ENCODE data around the gene CTNNA3.

Gene CTNNA3

GRCh38 chr10:67017218-67017617 lies 678.8 kb downstream of the CTNNA3 start:
- DNase-seq (ENCODE audit: low read depth in 2 of 2) = no peak

DNA sequence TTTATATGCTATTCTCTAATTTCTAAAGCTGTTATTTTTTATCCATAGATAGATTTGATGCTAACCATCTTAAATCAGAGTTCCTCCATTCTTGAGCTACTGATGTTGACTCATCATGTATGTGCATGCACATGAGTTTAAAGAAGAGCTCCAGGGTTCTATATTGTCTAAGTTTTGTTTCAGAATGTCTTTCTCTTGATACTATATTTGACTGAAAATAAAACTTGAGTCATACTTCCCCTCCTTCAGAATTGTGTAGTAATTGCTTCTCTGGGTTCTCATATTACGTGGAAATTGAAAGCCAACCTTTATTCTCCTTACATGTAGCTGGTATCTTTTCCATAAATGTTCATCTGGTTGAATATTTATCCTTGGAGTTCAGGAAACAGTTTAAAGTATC lies 680.8 kb downstream of the CTNNA3 start:
- no peak for DNase-seq (ENCODE audit: low read depth in 2 of 2)

DNA sequence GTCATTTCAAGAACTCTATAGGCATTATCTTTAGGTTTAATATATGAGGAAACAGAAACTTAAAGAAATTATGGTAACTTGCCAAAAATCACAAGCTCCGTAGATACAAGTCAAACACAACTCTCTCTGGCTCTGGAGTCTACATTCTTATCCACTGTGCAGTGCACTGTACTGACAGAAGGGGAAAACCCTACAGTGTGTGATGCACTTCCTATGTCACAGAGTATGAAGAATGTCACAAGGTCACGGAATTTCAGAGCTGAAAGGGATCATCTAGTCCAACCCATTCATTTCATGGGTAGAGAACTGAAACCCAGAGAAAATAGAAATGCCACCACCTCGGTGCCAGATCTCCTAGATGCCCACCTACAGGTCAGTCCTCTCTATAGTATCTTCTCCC lies 684.0 kb downstream of the CTNNA3 start:
- DNase-seq (ENCODE audit: low read depth in 2 of 2) = no peak

GRCh38 chr10:67011480-67011879 lies 684.5 kb downstream of the CTNNA3 start:
- no peak for DNase-seq (ENCODE audit: low read depth in 2 of 2)

DNA sequence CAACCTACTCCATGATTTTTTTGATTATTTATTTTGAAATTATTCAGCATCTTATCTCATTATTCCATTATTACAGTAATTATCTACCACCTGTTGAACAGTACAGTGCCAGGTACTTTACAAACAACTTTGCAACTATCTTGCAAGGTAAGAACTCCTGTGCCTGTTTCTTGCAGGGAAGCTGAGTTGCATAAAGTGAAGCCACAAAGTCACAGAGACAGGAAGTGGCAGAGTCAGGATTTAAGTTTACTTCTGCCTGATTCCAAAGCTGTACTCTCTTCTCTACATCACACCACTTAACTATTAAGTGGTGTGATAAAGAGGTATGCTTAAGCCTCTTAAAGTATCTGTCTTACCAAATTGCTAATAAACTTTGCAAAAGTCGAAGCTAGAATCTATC lies 690.0 kb downstream of the CTNNA3 start:
- DNase-seq (ENCODE audit: low read depth in 2 of 2) = no peak

GRCh38 chr10:67004690-67005089 lies 691.3 kb downstream of the CTNNA3 start:
- DNase-seq (ENCODE audit: low read depth in 2 of 2) = no peak

GRCh38 chr10:66999762-67000545 lies 696.0 kb downstream of the CTNNA3 start:
- no peak for DNase-seq (ENCODE audit: low read depth in 2 of 2)

GRCh38 chr10:66996996-66997395 lies 699.0 kb downstream of the CTNNA3 start:
- DNase-seq (ENCODE audit: low read depth in 2 of 2) = no peak

GRCh38 chr10:66990143-66990830 lies 705.7 kb downstream of the CTNNA3 start:
- no peak for DNase-seq (ENCODE audit: low read depth in 2 of 2)

- DNase-seq (ENCODE audit: low read depth in 2 of 2) = no peak
These were observed 712.5 kb downstream of the CTNNA3 start for GRCh38 chr10:66983475-66983818.

DNA sequence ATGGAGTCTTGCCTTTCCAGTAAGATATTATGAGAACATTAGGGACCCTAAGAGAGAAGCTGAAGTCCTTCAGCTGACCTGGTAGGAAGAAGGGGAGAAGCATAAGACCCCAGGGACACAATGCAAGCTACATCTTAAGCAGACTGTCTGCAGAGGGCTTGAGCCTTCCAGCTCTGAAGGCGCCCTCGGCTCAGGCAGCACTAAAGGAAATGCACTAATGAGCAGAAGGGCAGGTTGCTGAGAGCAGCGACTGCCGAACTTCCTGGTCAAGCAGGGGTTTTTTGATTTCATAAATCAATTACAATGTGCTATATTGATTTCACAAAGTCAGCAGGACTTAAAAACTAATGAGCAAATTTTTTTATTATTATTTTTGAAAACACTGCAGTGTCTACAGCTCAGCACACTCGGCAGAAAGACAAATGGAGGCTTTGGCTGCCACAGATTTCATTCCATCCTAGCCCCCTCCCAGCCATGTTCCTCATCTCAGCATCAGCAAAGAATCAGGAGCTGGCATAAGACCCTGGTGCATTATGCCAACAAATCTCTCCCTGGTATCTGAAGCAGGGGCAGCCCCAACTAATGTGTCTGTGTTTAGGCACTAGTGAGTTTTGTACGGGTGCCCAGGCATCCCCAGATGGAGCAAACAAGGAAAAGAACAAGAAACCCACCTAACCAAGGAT lies 713.1 kb downstream of the CTNNA3 start:
- DNase-seq (ENCODE audit: low read depth in 2 of 2) = no peak

GRCh38 chr10:66982053-66982420 lies 714.0 kb downstream of the CTNNA3 start:
- no peak for DNase-seq (ENCODE audit: low read depth in 2 of 2)

DNA sequence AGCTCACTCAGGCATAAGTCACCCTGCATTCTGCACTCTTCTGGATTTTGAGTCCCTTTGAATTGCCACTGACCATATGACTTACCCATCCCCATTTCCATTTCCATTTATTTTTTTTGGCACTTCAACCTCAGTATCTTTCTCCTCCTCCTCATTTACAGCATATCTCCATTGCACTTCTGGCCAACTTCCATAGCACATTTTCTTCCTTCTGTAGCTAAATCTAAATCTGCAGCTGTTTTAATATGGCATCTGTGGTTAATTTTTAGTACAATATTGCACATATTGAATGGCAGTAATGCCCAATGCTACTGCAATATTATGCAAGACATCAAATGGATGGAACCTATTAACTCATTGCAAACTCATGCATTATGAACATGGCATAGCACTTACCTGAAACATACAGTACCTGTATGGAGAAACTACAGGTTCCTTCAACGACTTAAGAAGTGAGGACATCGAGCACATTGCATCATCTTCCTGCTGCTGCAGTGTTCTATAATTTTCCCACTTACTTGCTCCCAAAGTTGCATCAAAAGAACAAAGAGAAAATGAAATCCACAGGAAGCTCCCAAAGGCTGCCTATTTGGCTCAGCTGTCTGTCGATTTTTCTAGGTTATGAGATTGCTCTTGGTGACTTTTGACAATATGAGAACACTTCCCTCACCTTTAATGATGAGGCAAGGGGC lies 714.5 kb downstream of the CTNNA3 start:
- no peak for DNase-seq (ENCODE audit: low read depth in 2 of 2)

DNA sequence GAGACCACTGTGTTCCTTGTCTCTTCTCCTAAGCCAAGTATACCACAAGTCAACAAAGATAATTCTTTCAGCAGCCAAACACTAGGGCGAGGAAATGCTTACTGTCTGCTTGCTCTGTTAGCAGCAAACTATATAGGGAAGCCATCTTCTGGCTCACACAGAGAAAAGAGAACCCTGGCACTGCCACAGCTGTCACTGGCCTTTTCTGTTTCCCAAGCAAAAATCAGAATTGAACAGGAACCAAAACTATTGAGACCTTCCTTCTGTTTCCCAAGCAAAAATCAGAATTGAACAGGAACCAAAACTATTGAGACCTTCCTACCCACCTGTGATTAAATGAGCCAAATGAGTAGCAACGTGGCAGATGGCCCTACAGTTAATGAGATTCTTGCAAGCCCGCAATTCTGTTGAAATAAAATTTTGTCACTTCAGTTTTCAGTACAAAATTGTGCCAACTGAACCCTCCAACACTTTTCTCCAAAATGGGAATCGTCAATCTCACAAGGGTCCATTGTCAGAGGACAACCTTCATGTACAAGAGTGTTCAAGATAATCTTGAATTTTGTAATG lies 715.7 kb downstream of the CTNNA3 start:
- no peak for DNase-seq (ENCODE audit: low read depth in 2 of 2)

- DNase-seq (ENCODE audit: low read depth in 2 of 2) = no peak
These were observed 731.0 kb downstream of the CTNNA3 start for GRCh38 chr10:66964946-66965345.

- DNase-seq (ENCODE audit: low read depth in 2 of 2) = no peak
These were observed 737.5 kb downstream of the CTNNA3 start for GRCh38 chr10:66958466-66958865.

DNA sequence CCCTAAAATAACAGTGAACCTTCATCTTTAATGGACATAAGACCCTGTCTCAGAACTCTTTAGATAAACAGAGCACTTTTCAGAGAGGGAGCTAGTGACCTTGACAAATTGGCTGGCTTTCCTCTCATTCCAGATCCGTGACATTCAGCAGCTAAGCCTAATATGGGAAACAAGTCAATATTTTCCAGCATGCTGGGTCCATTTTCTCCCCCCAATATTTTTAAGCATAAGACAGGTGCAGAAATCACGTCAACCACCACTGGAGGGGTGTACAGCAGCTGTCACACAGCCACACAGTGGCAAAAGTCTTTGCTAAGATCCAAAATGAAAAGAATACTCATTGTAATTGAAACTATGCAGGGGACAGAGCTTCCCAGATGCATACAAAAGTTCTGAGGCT lies 744.1 kb downstream of the CTNNA3 start:
- no peak for DNase-seq (ENCODE audit: low read depth in 2 of 2)

DNA sequence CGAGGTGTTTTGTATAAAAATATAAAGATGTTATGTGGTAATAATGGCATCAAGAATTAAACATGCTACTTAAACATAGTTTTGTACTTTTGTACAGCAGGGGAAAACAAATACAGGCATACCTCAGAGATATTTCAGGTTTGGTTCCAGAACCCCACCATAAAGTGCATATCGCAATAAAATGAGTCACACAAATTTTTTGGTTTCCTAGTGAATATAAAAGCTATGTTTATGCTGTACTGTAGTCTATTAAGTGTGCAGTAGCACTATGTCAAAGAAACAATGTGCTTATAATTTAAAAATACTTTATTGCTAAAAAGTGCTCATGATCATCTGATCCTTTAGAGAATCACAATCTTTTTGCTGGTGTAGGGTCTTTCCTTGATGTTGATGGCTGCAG lies 752.4 kb downstream of the CTNNA3 start:
- no peak for DNase-seq (ENCODE audit: low read depth in 2 of 2)

GRCh38 chr10:66942407-66942806 lies 753.6 kb downstream of the CTNNA3 start:
- DNase-seq (ENCODE audit: low read depth in 2 of 2) = no peak

- no peak for DNase-seq (ENCODE audit: low read depth in 2 of 2)
These were observed 754.5 kb downstream of the CTNNA3 start for GRCh38 chr10:66941491-66941890.

GRCh38 chr10:66940965-66941364 lies 755.0 kb downstream of the CTNNA3 start:
- no peak for DNase-seq (ENCODE audit: low read depth in 2 of 2)

DNA sequence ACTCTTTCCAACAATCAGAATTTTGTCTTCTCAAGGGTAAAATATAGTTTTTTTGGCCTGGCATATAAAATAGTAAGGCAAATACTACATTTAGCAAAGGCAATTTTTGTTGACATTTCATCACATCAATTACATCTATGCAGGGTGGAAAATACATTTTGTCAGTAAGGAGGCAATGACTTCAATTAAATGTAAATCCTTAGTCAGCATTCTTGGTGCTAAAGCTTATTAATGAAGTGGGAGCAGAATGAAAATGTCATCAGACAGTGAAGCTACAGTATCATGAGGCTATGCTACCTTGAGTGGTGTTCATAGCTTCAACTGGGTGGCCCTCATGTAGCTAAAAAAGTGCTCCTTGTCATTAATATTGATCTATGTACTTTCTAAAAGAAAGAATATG lies 761.3 kb downstream of the CTNNA3 start:
- no peak for DNase-seq (ENCODE audit: low read depth in 2 of 2)

Measured in fibroblast of skin of left quadriceps (primary cell).